Stomach (tissue), 19 donors: ENCODE results near the gene IL12RB2. TPM values are rescaled to one million over a fixed set of nuclear protein-coding genes. Genes with fewer than 3 reads are reported as not detected.

Experiments
- DNase-seq, 2 donors: peaks; one replicate each; pipeline versions ENCODE4 v3.0.0 to v3.0.0-alpha.2; 2013 to 2019
- H3K27ac ChIP-seq, 5 donors: fragments of 200-600 bp in 4 of 5; sonication (generic) in 4 of 5; one replicate each; pipeline ENCODE4 v1.5.1; 2013 to 2019; ENCODE audit warnings: mild to moderate bottlenecking in 1 of 5, moderate library complexity in 1 of 5
- H3K27me3 ChIP-seq, 3 donors: fragments of 200-600 bp; sonication (generic); one replicate each; pipeline ENCODE4 v1.5.1; 2017 to 2019; ENCODE audit warnings: mixed run types in 1 of 3
- H3K36me3 ChIP-seq, 4 donors: fragments of 200-600 bp; sonication (generic); 1 replicate in 3 of 4; 2 replicates in 1 of 4; pipeline ENCODE4 v1.5.1; 2016 to 2019
- H3K4me1 ChIP-seq, 4 donors: fragments of 200-600 bp; sonication (generic); one replicate each; pipeline ENCODE4 v1.5.1; 2016 to 2019
- H3K4me3 ChIP-seq, 4 donors: fragments of 200-600 bp; sonication (generic) in 3 of 4; one replicate each; pipeline ENCODE4 v1.5.1; 2016 to 2019; ENCODE audit warnings: mild to moderate bottlenecking in 1 of 4
- H3K9me3 ChIP-seq, 4 donors: fragments of 200-600 bp; sonication (generic); one replicate each; pipeline ENCODE4 v1.5.1; 2016 to 2019
- CTCF ChIP-seq, 7 experiments: fragments of 450-650 bp in 4 of 7; fragments of 200-600 bp in 3 of 7; sonication (generic) in 3 of 7; IDR thresholded peaks; one replicate each; pipeline ENCODE4 v1.5.1; 2016 to 2019; ENCODE audit warnings: antibody characterized with exemption in 7 of 7, control low read depth in 2 of 7, mild to moderate bottlenecking in 1 of 7
- EP300 ChIP-seq: sonication (generic); formaldehyde crosslinking; IDR thresholded peaks from one replicate; pipeline ENCODE4 v1.6.1; 2017; ENCODE audit warnings: antibody characterized with exemption
- POLR2A ChIP-seq, 4 donors: fragments of 450-650 bp; IDR thresholded peaks; one replicate each; pipeline ENCODE4 v1.6.1; 2016; ENCODE audit warnings: antibody characterized with exemption in 4 of 4, control low read depth in 2 of 4, mild to moderate bottlenecking in 1 of 4, moderate library complexity in 1 of 4
- POLR2AphosphoS5 ChIP-seq, 3 donors: sonication (generic); formaldehyde crosslinking; IDR thresholded peaks; one replicate each; pipeline ENCODE4 v1.6.1; 2016; ENCODE audit warnings: antibody characterized with exemption in 3 of 3
- WGBS, 5 donors: extraction: QIAGEN DNeasy Blood & Tissue Kit in 3 of 5; methylation state at CpG; one replicate each; pipeline versions ENCODE4 v1.1.5 to v1.1.7; 2013 to 2018; 5-methylcytosine and 5-hydroxymethylcytosine counted together
- intact Hi-C: fragments of 100-400 bp; cut with DNase I; formaldehyde crosslinking; loops from one replicate; pipeline ENCODE4 v1.15.1; 2023; ENCODE audit warnings: low total_unique reads
- long read RNA-seq, 10 donors: transcript quantifications; one replicate each; lab custom pipeline, GENCODE V29; 2026
- polyA plus RNA-seq, 3 donors: library from polyadenylated mRNA; stranded (reverse); fragments of 200-250 nt; gene quantifications; one replicate each; pipeline ENCODE4 v1.2.3, GENCODE V29; 2013
- total RNA-seq, 5 donors: library from RNA; depleted of rRNA; stranded (reverse); fragments of >200 nt; gene quantifications; one replicate each; pipeline versions ENCODE4 v1.1.0 to v1.2.3, GENCODE V29; 2014 to 2016
- donor health status: healthy with polysubstance abuse.
- donor health status: Bipolar disorder and iron deficiency.
- donor health status: healthy.

Gene IL12RB2
- 1 to 10 TPM in 1 of 5 donors, under 1 TPM in 2, not detected in 2; 0.29 to 1.2 (median 0.92) TPM for total RNA-seq
- polyA plus RNA-seq = under 1 TPM in 2 of 3 donors, not detected in 1; 0.06 to 0.18 TPM
- long read RNA-seq, donor 1 = 0 reads
- long read RNA-seq, donor 2 = 0 reads
- long read RNA-seq, donor 3 = 0 reads
- long read RNA-seq, donor 4 = 0 reads
- long read RNA-seq, donor 5 = 0 reads
- long read RNA-seq, donor 6 = 0 reads
- long read RNA-seq, donor 7 = 0 reads
- long read RNA-seq, donor 8 = 0 reads
- long read RNA-seq, donor 9 = 0 reads
- long read RNA-seq, donor 10 = 0 reads

DNA sequence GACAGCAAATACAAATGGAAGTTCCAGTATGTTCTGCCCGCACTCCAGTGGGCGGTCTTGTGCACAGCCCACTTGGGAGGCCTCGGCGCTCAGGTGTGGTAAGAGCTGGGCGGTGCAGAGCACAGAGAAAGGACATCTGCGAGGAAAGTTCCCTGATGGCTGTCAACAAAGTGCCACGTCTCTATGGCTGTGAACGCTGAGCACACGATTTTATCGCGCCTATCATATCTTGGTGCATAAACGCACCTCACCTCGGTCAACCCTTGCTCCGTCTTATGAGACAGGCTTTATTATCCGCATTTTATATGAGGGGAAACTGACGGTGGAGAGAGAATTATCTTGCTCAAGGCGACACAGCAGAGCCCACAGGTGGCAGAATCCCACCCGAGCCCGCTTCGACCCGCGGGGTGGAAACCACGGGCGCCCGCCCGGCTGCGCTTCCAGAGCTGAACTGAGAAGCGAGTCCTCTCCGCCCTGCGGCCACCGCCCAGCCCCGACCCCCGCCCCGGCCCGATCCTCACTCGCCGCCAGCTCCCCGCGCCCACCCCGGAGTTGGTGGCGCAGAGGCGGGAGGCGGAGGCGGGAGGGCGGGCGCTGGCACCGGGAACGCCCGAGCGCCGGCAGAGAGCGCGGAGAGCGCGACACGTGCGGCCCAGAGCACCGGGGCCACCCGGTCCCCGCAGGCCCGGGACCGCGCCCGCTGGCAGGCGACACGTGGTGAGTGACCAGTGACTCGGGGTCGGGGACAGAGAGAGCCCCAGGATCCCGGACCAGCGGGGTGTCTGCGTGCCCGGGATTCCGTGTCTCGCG lies at the start of gene IL12RB2:
TSS of gene IL12RB2 (plus strand) at position 623 of the 810 bp plus-strand sequence. CDS start 12,496 bp downstream, outside the sequence.
- intact Hi-C loops = no loop called here
- H3K36me3 ChIP-seq = no peaks in the 10 kb centered on the region
- H3K27ac ChIP-seq = peak within 1 kb of the TSS in 2 of 5 donors; percentile 46 to 49
- no peaks in the 10 kb centered on the region for H3K9me3 ChIP-seq
- TF ChIP-seq POLR2A (IDR thresholded peaks at IDR 0.05) = no peak
- no peak for TF ChIP-seq POLR2AphosphoS5 (IDR thresholded peaks at IDR 0.05)
- TF ChIP-seq CTCF (IDR thresholded peaks at IDR 0.05) = no peak
- TF ChIP-seq EP300 = no peak
- 2 to 7% (median 2%) methylated on average over 28 to 75 of the region's 75 CpGs for WGBS, 5 donors
- DNase-seq = peak; percentile 27 to 74
- peak within 1 kb of the TSS; percentile 49 to 66 (median 54) for H3K4me3 ChIP-seq
- peaks cover 0 to 20% (median 17%) of the 10 kb centered on the region in 3 donors for H3K27me3 ChIP-seq
- H3K4me1 ChIP-seq = peaks cover 11 to 15% (median 13%) of the 10 kb centered on the region in 4 donors

- intact Hi-C loops = no loop called here
- Histone ChIP-seq H3K27me3 (no peaks in the 10 kb centered on the region), H3K4me3 (no peak overlapping the region), H3K36me3 (no peaks in the 10 kb centered on the region), H3K9me3 (no peaks in the 10 kb centered on the region), H3K4me1 (no peaks in the 10 kb centered on the region), H3K27ac (no peak overlapping the region)
- no peak for TF ChIP-seq POLR2AphosphoS5 (IDR thresholded peaks at IDR 0.05)
- no peak for TF ChIP-seq POLR2A (IDR thresholded peaks at IDR 0.05)
- no peak for TF ChIP-seq CTCF (IDR thresholded peaks at IDR 0.05)
- TF ChIP-seq EP300 = no peak
- 12 to 20% (median 14%) methylated on average over 4 of the region's 4 CpGs for WGBS, 5 donors
- DNase-seq = peak in 1 of 2 donors; percentile 51
Measured at GRCh38 chr1:67261680-67262079, 46.0 kb upstream of the IL12RB2 start.

DNA sequence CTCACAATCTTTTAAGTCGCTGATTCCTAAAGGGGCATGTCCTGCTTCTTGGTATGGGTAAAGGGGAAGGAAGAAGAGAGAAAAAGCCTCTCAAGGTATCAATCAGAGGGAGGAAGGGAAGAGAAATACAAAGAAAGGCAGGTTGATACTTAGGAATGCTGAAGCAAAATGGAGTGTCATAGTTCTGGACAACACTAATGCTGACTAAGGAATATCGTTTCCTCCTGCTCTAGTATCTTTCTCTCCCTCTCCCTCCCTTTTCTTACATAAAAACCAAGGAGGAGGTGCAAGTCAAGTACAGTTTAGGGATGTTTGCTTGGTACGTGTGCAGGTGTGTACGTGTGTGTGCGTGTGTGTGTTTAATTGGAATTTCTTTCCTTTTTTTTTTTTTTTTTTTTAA lies 44.9 kb upstream of the IL12RB2 start:
- Histone ChIP-seq H3K27me3 (no peaks in the 10 kb centered on the region), H3K4me3 (no peak overlapping the region), H3K4me1 (no peaks in the 10 kb centered on the region), H3K27ac (no peak overlapping the region), H3K36me3 (no peaks in the 10 kb centered on the region), H3K9me3 (no peaks in the 10 kb centered on the region)
- no peak for TF ChIP-seq CTCF (IDR thresholded peaks at IDR 0.05)
- WGBS, 5 donors = 65 to 88% (median 76%) methylated on average over 5 of the region's 5 CpGs
- DNase-seq = no peak
- intact Hi-C loops = no loop called here

GRCh38 chr1:67264152-67264551 lies 43.5 kb upstream of the IL12RB2 start:
- DNase-seq = no peak
- intact Hi-C loops = no loop called here
- Histone ChIP-seq H3K36me3 (no peaks in the 10 kb centered on the region), H3K9me3 (no peaks in the 10 kb centered on the region), H3K27ac (no peak overlapping the region), H3K4me3 (no peak overlapping the region), H3K27me3 (no peaks in the 10 kb centered on the region), H3K4me1 (no peaks in the 10 kb centered on the region)
- TF ChIP-seq POLR2A (IDR thresholded peaks at IDR 0.05) (no peak), POLR2AphosphoS5 (IDR thresholded peaks at IDR 0.05) (no peak)
